WTC11 (cell line): ENCODE results near the gene SELENOF. TPM values are rescaled to one million over a fixed set of nuclear protein-coding genes. Genes with fewer than 3 reads are reported as not detected.

Experiments
- ATAC-seq: fragments of 200-7000 bp; cut with Tn5 transposase; 2 replicates; pipeline ENCODE4 v1.10.0; 2021; ENCODE audit warnings: mild to moderate bottlenecking, moderate library complexity
- CTCF ChIA-PET: fragments of 300-600 bp; sonication (Branson Sonifier 250); formaldehyde crosslinking; loops from one replicate; lab custom pipeline; 2021; ENCODE audit warnings: antibody characterized with exemption; lab: Charles Lee
- POLR2A ChIA-PET: fragments of 350-600 bp; sonication (Branson Sonifier 250); formaldehyde crosslinking; loops from one replicate; lab custom pipeline; 2021; ENCODE audit warnings: antibody characterized with exemption; lab: Charles Lee
- DNase-seq: peaks from one replicate; pipeline ENCODE4 v3.0.0; 2021; ENCODE audit warnings: low spot score
- H3K27ac Mint-ChIP-seq: 2 replicates; pipeline ENCODE4 v1.8.0; 2021; ENCODE audit warnings: mixed read lengths
- H3K27me3 Mint-ChIP-seq: 2 replicates; pipeline ENCODE4 v1.8.0; 2021; ENCODE audit warnings: low read depth, mild to moderate bottlenecking, moderate library complexity, mixed read lengths
- H3K36me3 Mint-ChIP-seq: 2 replicates; pipeline ENCODE4 v1.8.0; 2021; ENCODE audit warnings: mixed read lengths
- H3K4me1 Mint-ChIP-seq: 2 replicates; pipeline ENCODE4 v1.8.0; 2022; ENCODE audit warnings: mixed read lengths
- H3K4me3 Mint-ChIP-seq: 2 replicates; pipeline ENCODE4 v1.8.0; 2021; ENCODE audit warnings: mild to moderate bottlenecking, moderate library complexity, mixed read lengths
- H3K9me3 Mint-ChIP-seq: 2 replicates; pipeline ENCODE4 v1.8.0; 2021; ENCODE audit warnings: mixed read lengths
- CBFB ChIP-seq: sonication (generic); formaldehyde crosslinking; IDR thresholded peaks from 2 replicates; pipeline ENCODE4 v1.8.1; 2022; ENCODE audit warnings: mild to moderate bottlenecking, low read depth, missing genetic modification reagents
- E2F5 ChIP-seq: sonication (generic); formaldehyde crosslinking; IDR thresholded peaks from 2 replicates; pipeline ENCODE4 v1.8.1; 2022; ENCODE audit warnings: mild to moderate bottlenecking, moderate library complexity, missing genetic modification reagents
- EMX1 ChIP-seq: fragments of 250-450 bp; sonication (Bioruptor Pico); IDR thresholded peaks from 2 replicates; pipeline ENCODE4 v1.8.0; 2021; ENCODE audit warnings: mild to moderate bottlenecking
- FOXP1 ChIP-seq: sonication (generic); formaldehyde crosslinking; IDR thresholded peaks from 2 replicates; pipeline ENCODE4 v1.8.0; 2022; ENCODE audit warnings: missing genetic modification reagents, mild to moderate bottlenecking, moderate library complexity, borderline replicate concordance
- GABPB1 ChIP-seq: sonication (generic); formaldehyde crosslinking; IDR thresholded peaks from 2 replicates; pipeline ENCODE4 v1.8.1; 2023; ENCODE audit warnings: mild to moderate bottlenecking, missing genetic modification reagents
- HMGA2 ChIP-seq: fragments of 250-450 bp; sonication (Bioruptor Pico); IDR thresholded peaks from 2 replicates; pipeline ENCODE4 v1.4.0; 2021; ENCODE audit warnings: mild to moderate bottlenecking, moderate library complexity
- PRDM15 ChIP-seq: sonication (generic); formaldehyde crosslinking; IDR thresholded peaks from 2 replicates; pipeline ENCODE4 v1.8.0; 2022; ENCODE audit warnings: missing genetic modification reagents
- SMAD3 ChIP-seq: sonication (generic); formaldehyde crosslinking; IDR thresholded peaks from 2 replicates; pipeline ENCODE4 v1.8.0; 2022; ENCODE audit warnings: missing genetic modification reagents, mild to moderate bottlenecking, borderline replicate concordance
- SP1 ChIP-seq: sonication (generic); formaldehyde crosslinking; conservative IDR thresholded peaks from 2 replicates; pipeline ENCODE4 v1.8.1; 2022; ENCODE audit warnings: missing genetic modification reagents
- ZNF219 ChIP-seq: sonication (generic); formaldehyde crosslinking; IDR thresholded peaks from 2 replicates; pipeline ENCODE4 v1.8.0; 2023; ENCODE audit warnings: missing genetic modification reagents, mild to moderate bottlenecking, borderline replicate concordance
- ZNF263 ChIP-seq: sonication (generic); formaldehyde crosslinking; IDR thresholded peaks from 2 replicates; pipeline ENCODE4 v1.8.1; 2022; ENCODE audit warnings: low read depth, mild to moderate bottlenecking, moderate library complexity, missing genetic modification reagents
- ZNF512 ChIP-seq: sonication (generic); formaldehyde crosslinking; IDR thresholded peaks from 2 replicates; pipeline ENCODE4 v1.8.1; 2022; ENCODE audit warnings: missing genetic modification reagents, borderline replicate concordance
- ZNF671 ChIP-seq: fragments of 250-450 bp; sonication (Bioruptor Pico); IDR thresholded peaks from 2 replicates; pipeline ENCODE4 v1.8.0; 2021; ENCODE audit warnings: mild to moderate bottlenecking
- total RNA-seq: library from RNA; stranded (reverse); gene quantifications from 3 replicates; pipeline ENCODE4 v1.2.3, GENCODE V29; 2021
- TF ChIP-seq, protein P1 (sequence below): sonication (generic); formaldehyde crosslinking; IDR thresholded peaks from 2 replicates; pipeline ENCODE4 v1.8.0; 2022; ENCODE audit warnings: mild to moderate bottlenecking, missing genetic modification reagents
- TF ChIP-seq, protein P2 (sequence below): fragments of 250-450 bp; sonication (Bioruptor Pico); IDR thresholded peaks from 2 replicates; pipeline ENCODE4 v1.9.0; 2021; ENCODE audit warnings: mild to moderate bottlenecking
- TF ChIP-seq, protein P3 (sequence below): fragments of 250-450 bp; sonication (Bioruptor Pico); conservative IDR thresholded peaks from 2 replicates; pipeline ENCODE4 v1.9.0; 2021; ENCODE audit warnings: mild to moderate bottlenecking
- TF ChIP-seq, protein P4 (sequence below): fragments of 250-450 bp; sonication (Bioruptor Pico); IDR thresholded peaks from 2 replicates; pipeline ENCODE4 v1.9.0; 2021; ENCODE audit warnings: moderate library complexity, mild to moderate bottlenecking, inconsistent platforms, borderline replicate concordance

The SELENOF gene
- total RNA-seq, 1 experiment from 2014 or later, result 156 TPM

- 0 out of 2 replicates have a peak, but pooled peaks have one; percentile 21 for TF ChIP-seq E2F5
- 0 out of 2 replicates have a peak, but pooled peaks have one; percentile 41 for TF ChIP-seq SMAD3 (CRISPR knock-in tag)
- TF ChIP-seq ZNF512 (CRISPR knock-in tag), result no peak
These were observed 1.2 kb upstream of the SELENOF start (continued) for GRCh38 chr1:86914998-86915736.

DNA sequence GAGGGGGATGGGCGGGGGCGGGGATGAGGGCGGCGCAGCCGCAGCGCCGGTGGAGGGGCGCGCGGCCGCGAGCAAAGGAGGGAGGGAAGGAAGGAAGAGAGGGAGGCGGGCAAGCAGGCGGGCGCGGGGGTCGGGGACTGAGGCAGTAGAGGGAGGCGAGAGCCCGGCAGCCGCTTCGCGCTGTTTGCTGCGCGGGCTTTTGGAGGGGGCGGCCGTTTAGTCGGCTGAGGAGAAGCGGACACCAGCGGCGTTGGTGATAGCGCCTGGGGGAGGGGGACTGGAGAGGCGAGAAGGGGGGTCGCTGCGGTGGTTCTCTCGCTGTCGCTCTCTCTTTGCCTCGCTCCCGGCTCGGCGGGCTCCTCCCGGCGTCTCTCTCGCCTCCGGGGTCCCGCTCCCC is 673 bp upstream of the SELENOF start, which contains the start of gene HS2ST1:
TSS of gene HS2ST1 (plus strand) at position 35 of the 397 bp plus-strand sequence.
- H3K27ac Mint-ChIP-seq, result no peak within 1 kb of the TSS
- TF ChIP-seq PRDM15 (CRISPR knock-in tag) (no peak), ZNF219 (CRISPR knock-in tag) (no peak), HMGA2 (CRISPR knock-in tag) (no peak), EMX1 (no peak), SP1 (CRISPR knock-in tag) (peak; percentile 13; the same call in 1 of the 2 replicates), ZNF671 (CRISPR knock-in tag) (no peak), GABPB1 (0 out of 2 replicates have a peak, but pooled peaks have one; percentile 34), ZNF263 (peak; percentile 16; the same call in 1 of the 2 replicates), CBFB (CRISPR knock-in tag) (0 out of 2 replicates have a peak, but pooled peaks have one; percentile 37)
- TF ChIP-seq, protein P1, sequence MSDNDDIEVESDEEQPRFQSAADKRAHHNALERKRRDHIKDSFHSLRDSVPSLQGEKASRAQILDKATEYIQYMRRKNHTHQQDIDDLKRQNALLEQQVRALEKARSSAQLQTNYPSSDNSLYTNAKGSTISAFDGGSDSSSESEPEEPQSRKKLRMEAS, result no peak
- TF ChIP-seq, protein P2, sequence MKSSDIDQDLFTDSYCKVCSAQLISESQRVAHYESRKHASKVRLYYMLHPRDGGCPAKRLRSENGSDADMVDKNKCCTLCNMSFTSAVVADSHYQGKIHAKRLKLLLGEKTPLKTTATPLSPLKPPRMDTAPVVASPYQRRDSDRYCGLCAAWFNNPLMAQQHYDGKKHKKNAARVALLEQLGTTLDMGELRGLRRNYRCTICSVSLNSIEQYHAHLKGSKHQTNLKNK (CRISPR knock-in tag), result 0 out of 2 replicates have a peak, but pooled peaks have one; percentile 20
- TF ChIP-seq, all 79 proteins: peak for 5
- ChIA-PET POLR2A (interaction anchor here (0.6 to 2.9 kb wide), 9 partner anchors 10 to 1174 kb away, joined by 3 to 30 read pairs (median 4); no protein-coding TSS in a partner anchor), CTCF (interaction anchor here (0.7 to 2.3 kb wide), 8 partner anchors 12 to 210 kb away, joined by 3 to 10 read pairs (median 7); partner anchors contain the start of gene SH3GLB1)
- no peak; the same call in 1 of the 2 replicates for ATAC-seq
- Mint-ChIP-seq H3K9me3 (no peaks in the 10 kb centered on the region), H3K4me3 (no peak within 1 kb of the TSS), H3K4me1 (peaks cover 32% of the 10 kb centered on the region), H3K27me3 (no peaks in the 10 kb centered on the region), H3K36me3 (peaks cover 18% of the 10 kb centered on the region)
- no peak for DNase-seq

- no peak overlapping the region for H3K4me3 Mint-ChIP-seq
- no peak for DNase-seq
- no peak overlapping the region for H3K27ac Mint-ChIP-seq
- peaks cover 32% of the 10 kb centered on the region for H3K4me1 Mint-ChIP-seq
- H3K27me3 Mint-ChIP-seq, result no peaks in the 10 kb centered on the region
- ChIA-PET POLR2A (interaction anchor here (1.2 to 2.9 kb wide), 3 partner anchors 9 to 52 kb away, joined by 5 to 30 read pairs (median 6); no protein-coding TSS in a partner anchor), CTCF (interaction anchor here (1.1 to 2.1 kb wide), 4 partner anchors 16 to 209 kb away, joined by 3 to 10 read pairs (median 6); partner anchors contain the start of gene SH3GLB1)
- TF ChIP-seq, protein P3, sequence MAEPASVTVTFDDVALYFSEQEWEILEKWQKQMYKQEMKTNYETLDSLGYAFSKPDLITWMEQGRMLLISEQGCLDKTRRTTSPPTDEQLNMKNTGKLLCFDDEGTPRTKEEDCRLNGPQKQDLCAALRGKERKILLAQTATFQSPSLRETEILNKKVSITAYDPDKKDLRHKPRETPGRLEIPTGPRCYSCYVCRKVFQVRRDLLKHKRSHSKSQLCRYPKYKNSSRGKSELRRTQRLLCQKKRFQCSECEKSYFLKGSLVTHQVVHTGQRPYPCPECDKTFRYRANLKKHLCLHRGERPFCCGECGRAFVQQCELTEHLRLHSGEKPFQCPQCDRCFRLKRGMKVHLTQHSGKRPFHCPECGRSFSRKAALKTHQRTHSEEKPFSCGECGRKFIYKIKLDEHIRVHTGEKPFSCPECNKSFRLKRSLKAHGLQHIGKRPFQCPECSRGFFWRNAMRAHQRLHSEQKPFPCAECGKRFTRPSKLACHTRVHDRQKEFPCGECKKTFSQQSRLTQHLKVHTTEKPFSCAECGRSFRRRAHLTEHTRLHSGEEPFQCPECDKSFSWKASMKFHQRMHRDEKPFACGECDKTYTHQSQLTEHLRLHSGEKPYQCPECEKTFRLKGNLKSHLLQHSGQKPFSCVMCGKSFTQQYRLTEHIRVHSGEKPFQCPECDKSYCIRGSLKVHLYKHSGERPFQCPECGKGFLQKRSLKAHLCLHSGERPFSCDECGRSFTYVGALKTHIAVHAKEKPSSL (CRISPR knock-in tag), result no peak
- TF ChIP-seq, protein P4, sequence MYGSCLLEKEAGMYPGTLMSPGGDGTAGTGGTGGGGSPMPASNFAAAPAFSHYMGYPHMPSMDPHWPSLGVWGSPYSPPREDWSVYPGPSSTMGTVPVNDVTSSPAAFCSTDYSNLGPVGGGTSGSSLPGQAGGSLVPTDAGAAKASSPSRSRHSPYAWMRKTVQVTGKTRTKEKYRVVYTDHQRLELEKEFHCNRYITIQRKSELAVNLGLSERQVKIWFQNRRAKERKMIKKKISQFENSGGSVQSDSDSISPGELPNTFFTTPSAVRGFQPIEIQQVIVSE (CRISPR knock-in tag), result no peak
- no peak for TF ChIP-seq FOXP1 (CRISPR knock-in tag)
- H3K36me3 Mint-ChIP-seq, result peaks cover 24% of the 10 kb centered on the region
- ATAC-seq, result no peak
- H3K9me3 Mint-ChIP-seq, result no peaks in the 10 kb centered on the region
These were observed 479 bp downstream of the SELENOF start for GRCh38 chr1:86913399-86913895.
